HepG2 (cell line): Measurements from ENCODE around the gene IL1R1.

Source experiments
- PATZ1 ChIP-seq: sonication (generic); formaldehyde crosslinking; IDR thresholded peaks from 2 replicates; pipeline ENCODE4 v1.4.0; 2020; ENCODE audit warnings: missing genetic modification reagents
- POLR2A ChIP-seq, 2 experiments: IDR thresholded peaks; 2 replicates each; pipeline ENCODE4 v1.6.1; 2011; ENCODE audit warnings: low read depth in 2 of 2, low read length in 2 of 2, mild to moderate bottlenecking in 1 of 2, moderate library complexity in 1 of 2; ENCODE audit not compliant: insufficient read depth in 1 of 2
- RARA ChIP-seq: IDR thresholded peaks from 2 replicates; pipeline ENCODE4 v1.6.1; 2016; ENCODE audit warnings: missing genetic modification reagents, missing compliant biosample characterization
- RNF2 ChIP-seq: fragments of 450-650 bp; conservative IDR thresholded peaks from 2 replicates; pipeline ENCODE4 v1.6.1; 2016; ENCODE audit warnings: low read depth
- TCF7 ChIP-seq: sonication (generic); IDR thresholded peaks from 2 replicates; pipeline ENCODE4 v1.6.1; 2016; ENCODE audit warnings: antibody characterized with exemption, low read depth
- ZNF646 ChIP-seq: sonication (generic); formaldehyde crosslinking; IDR thresholded peaks from 2 replicates; pipeline ENCODE4 v1.9.0; 2021; ENCODE audit warnings: mild to moderate bottlenecking, missing genetic modification reagents
- ZSCAN29 ChIP-seq: sonication (generic); formaldehyde crosslinking; conservative IDR thresholded peaks from 2 replicates; pipeline ENCODE4 v1.4.0; 2020; ENCODE audit warnings: mild to moderate bottlenecking, missing genetic modification reagents

GRCh38 chr2:102111823-102112222, 30.7 kb upstream of the IL1R1 start:
- TF ChIP-seq ZNF646 (CRISPR knock-in tag), result no peak
- no peak for TF ChIP-seq RNF2
- no peak for TF ChIP-seq POLR2A (IDR thresholded peaks at IDR 0.05; ENCODE audit: insufficient read depth in 1 of 2, low read depth in 2 of 2, low read length in 2 of 2)
- no peak for TF ChIP-seq PATZ1 (CRISPR knock-in tag)
- no peak for TF ChIP-seq TCF7
- TF ChIP-seq RARA (CRISPR knock-in tag), result no peak
- TF ChIP-seq ZSCAN29, result no peak
